Neural cell (in vitro differentiated cells): ENCODE results near the gene TMEM44. TPM values are rescaled to one million over a fixed set of nuclear protein-coding genes. Genes with fewer than 3 reads are reported as not detected.
"Not testable (repeated sequence)": the region's sequence is repeated elsewhere in the genome, so short reads cannot be mapped to it uniquely, and the experiment has no call there.

Experiments used
- H2AFZ ChIP-seq: fragments of 200-600, 300-800 bp; sonication (generic), shearing (Covaris generic); 2 replicates; pipeline ENCODE4 v1.6.0; 2014; ENCODE audit warnings: low read depth, mild to moderate bottlenecking, antibody characterized with exemption, low read length, moderate library complexity
- H3F3A ChIP-seq: fragments of 200-600 bp; shearing (Covaris generic); 2 replicates; pipeline ENCODE4 v1.6.1; 2016; ENCODE audit warnings: mild to moderate bottlenecking, moderate library complexity, mixed read lengths, antibody characterized with exemption, low read length; ENCODE audit not compliant: insufficient read depth, poor library complexity, severe bottlenecking
- H3K27ac ChIP-seq: fragments of 200-600, 300-800 bp; sonication (generic), shearing (Covaris generic); 2 replicates; pipeline ENCODE4 v1.5.1; 2014; ENCODE audit warnings: mild to moderate bottlenecking, low read length, moderate library complexity
- H3K27me3 ChIP-seq: fragments of 300-800, 200-600 bp; sonication (generic), shearing (Covaris generic); 2 replicates; pipeline ENCODE4 v1.6.0; 2014; ENCODE audit warnings: mild to moderate bottlenecking, low read depth, low read length, moderate library complexity; ENCODE audit not compliant: insufficient read depth
- H3K36me3 ChIP-seq: fragments of 300-800, 200-600 bp; sonication (generic), shearing (Covaris generic); 2 replicates; pipeline ENCODE4 v1.5.1; 2014; ENCODE audit warnings: mild to moderate bottlenecking, antibody characterized with exemption, low read length, moderate library complexity; ENCODE audit not compliant: insufficient read depth
- H3K4me2 ChIP-seq: fragments of 300-800, 200-600 bp; sonication (generic), shearing (Covaris generic); 2 replicates; pipeline ENCODE4 v1.6.0; 2014; ENCODE audit warnings: mild to moderate bottlenecking, low read length
- H3K4me3 ChIP-seq: fragments of 300-800, 200-600 bp; sonication (generic), shearing (Covaris generic); 2 replicates; pipeline ENCODE4 v1.5.1; 2014; ENCODE audit warnings: mild to moderate bottlenecking, low read length, moderate library complexity
- H3K79me2 ChIP-seq: fragments of 200-600 bp; shearing (Covaris generic); replicated peaks from 2 replicates; pipeline ENCODE4 v1.6.0; 2014; ENCODE audit warnings: mild to moderate bottlenecking, low read length, moderate library complexity; ENCODE audit not compliant: insufficient read depth
- H3K9ac ChIP-seq: fragments of 300-800, 200-600 bp; sonication (generic), shearing (Covaris generic); 2 replicates; pipeline ENCODE4 v1.6.1; 2016; ENCODE audit warnings: mild to moderate bottlenecking, low read length, mixed read lengths
- H3K9me2 ChIP-seq: fragments of 200-600 bp; shearing (Covaris generic); 2 replicates; pipeline ENCODE4 v1.6.1; 2016; ENCODE audit warnings: mild to moderate bottlenecking, low read length, mixed read lengths; ENCODE audit not compliant: insufficient read depth
- H3K9me3 ChIP-seq: fragments of 200-600, 300-800 bp; sonication (generic), shearing (Covaris generic); 2 replicates; pipeline ENCODE4 v1.6.1; 2016; ENCODE audit warnings: mild to moderate bottlenecking, mixed run types, low read length, moderate library complexity, mixed read lengths
- H4K20me1 ChIP-seq: fragments of 200-600 bp; shearing (Covaris generic); 2 replicates; pipeline ENCODE4 v1.6.1; 2016; ENCODE audit warnings: mild to moderate bottlenecking, mixed run types; ENCODE audit not compliant: insufficient read depth
- CTCF ChIP-seq: fragments of 450-650 bp; IDR thresholded peaks from 2 replicates; pipeline ENCODE4 v1.5.1; 2014; ENCODE audit warnings: antibody characterized with exemption, mild to moderate bottlenecking, moderate library complexity; ENCODE audit not compliant: poor library complexity, severe bottlenecking
- EP300 ChIP-seq: fragments of 450-650 bp; conservative IDR thresholded peaks from 2 replicates; pipeline ENCODE4 v1.6.1; 2014; ENCODE audit warnings: antibody characterized with exemption, mild to moderate bottlenecking, moderate library complexity; ENCODE audit not compliant: poor library complexity, severe bottlenecking
- EZH2 ChIP-seq: fragments of 200-600, 300-800 bp; shearing (Covaris generic), sonication (generic); IDR thresholded peaks from 2 replicates; pipeline ENCODE4 v1.6.1; 2014; ENCODE audit warnings: antibody characterized with exemption, low read length, borderline replicate concordance, mild to moderate bottlenecking; ENCODE audit not compliant: insufficient read depth, poor library complexity, severe bottlenecking
- MXI1 ChIP-seq: fragments of 450-650 bp; conservative IDR thresholded peaks from 2 replicates; pipeline ENCODE4 v1.6.1; 2014; ENCODE audit warnings: antibody characterized with exemption, mild to moderate bottlenecking; ENCODE audit not compliant: poor library complexity, severe bottlenecking
- POLR2AphosphoS5 ChIP-seq: IDR thresholded peaks from 2 replicates; pipeline ENCODE4 v1.6.1; 2012
- RAD21 ChIP-seq: fragments of 450-650 bp; conservative IDR thresholded peaks from 2 replicates; pipeline ENCODE4 v1.6.1; 2014; ENCODE audit warnings: antibody characterized with exemption, mild to moderate bottlenecking, moderate library complexity
- REST ChIP-seq: IDR thresholded peaks from 2 replicates; pipeline ENCODE4 v1.6.1; 2012; ENCODE audit warnings: borderline replicate concordance
- SMC3 ChIP-seq: fragments of 450-650 bp; conservative IDR thresholded peaks from 2 replicates; pipeline ENCODE4 v1.6.1; 2014; ENCODE audit warnings: antibody characterized with exemption, mild to moderate bottlenecking, moderate library complexity; ENCODE audit not compliant: poor library complexity
- TAF1 ChIP-seq: IDR thresholded peaks from 2 replicates; pipeline ENCODE4 v1.6.1; 2012; ENCODE audit warnings: low read depth
- polyA plus RNA-seq: library from polyadenylated mRNA; depleted of rRNA; stranded (reverse); fragments of >200 nt; gene quantifications from 2 replicates; pipeline ENCODE4 v1.2.3, GENCODE V29; 2014

Gene TMEM44
- polyA plus RNA-seq, 1 donor from 2014 or later = 40.6 TPM

DNA sequence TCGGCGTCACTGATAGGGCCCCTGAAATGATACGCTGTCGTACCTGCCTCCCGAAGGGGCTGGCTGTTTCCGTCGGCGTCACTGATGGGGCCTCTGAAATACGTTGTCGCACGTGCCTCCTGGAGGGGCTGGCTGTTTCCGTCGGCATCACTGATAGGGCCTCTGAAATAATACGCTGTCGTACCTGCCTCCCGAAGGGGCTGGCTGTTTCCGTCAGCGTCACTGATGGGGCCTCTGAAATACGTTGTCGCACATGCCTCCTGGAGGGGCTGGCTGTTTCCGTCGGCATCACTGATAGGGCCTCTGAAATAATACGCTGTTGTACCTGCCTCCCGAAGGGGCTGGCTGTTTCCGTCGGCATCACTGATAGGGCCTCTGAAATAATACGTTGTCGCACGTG, 2.5 kb downstream of the TMEM44 start:
- not testable (repeated sequence) for H3K79me2 ChIP-seq, H3K9ac ChIP-seq, H2AFZ ChIP-seq, H3K27me3 ChIP-seq, H3K36me3 ChIP-seq, H3K9me2 ChIP-seq, H3K4me3 ChIP-seq, H3K27ac ChIP-seq, H3F3A ChIP-seq, H3K4me2 ChIP-seq, H4K20me1 ChIP-seq
- peaks cover 10% of the 10 kb centered on the region for H3K9me3 ChIP-seq

DNA sequence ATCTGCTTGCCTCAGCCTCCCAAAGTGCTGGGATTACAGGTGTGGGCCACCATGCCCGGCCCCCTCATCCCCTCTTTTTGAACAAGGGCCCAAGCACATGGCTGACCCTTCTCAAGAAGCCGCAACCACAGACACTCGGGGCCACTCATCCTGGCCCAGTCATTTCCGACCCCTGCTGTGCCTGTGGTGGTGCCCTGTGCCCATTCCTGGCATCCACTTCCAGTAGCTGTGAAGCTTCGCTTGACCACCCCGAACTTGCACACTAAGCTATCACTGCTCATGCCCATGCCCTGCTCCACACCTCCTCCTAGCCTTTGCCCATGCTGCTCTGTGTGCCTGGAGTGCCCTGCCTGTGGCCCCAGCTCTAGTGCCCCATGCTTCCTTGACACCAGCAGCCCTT, 8.3 kb downstream of the TMEM44 start:
- Histone ChIP-seq H3K4me2 (no peak overlapping the region), H3K27me3 (no peaks in the 10 kb centered on the region), H4K20me1 (no peaks in the 10 kb centered on the region), H3K9ac (no peak overlapping the region), H3F3A (no peaks in the 10 kb centered on the region), H3K9me2 (no peaks in the 10 kb centered on the region), H3K4me3 (no peak overlapping the region), H3K9me3 (peaks cover 4% of the 10 kb centered on the region), H3K79me2 (no peaks in the 10 kb centered on the region), H3K27ac (no peak overlapping the region), H3K36me3 (no peaks in the 10 kb centered on the region), H2AFZ (no peak overlapping the region)
- TF ChIP-seq POLR2AphosphoS5 = no peak
- TF ChIP-seq EZH2 = no peak
- TF ChIP-seq TAF1 = no peak
- no peak for TF ChIP-seq REST
- no peak for TF ChIP-seq RAD21
- no peak for TF ChIP-seq EP300
- TF ChIP-seq MXI1 = no peak
- no peak for TF ChIP-seq CTCF
- TF ChIP-seq SMC3 = no peak
